ENCODE measurements around the gene SPRY2.

DNA sequence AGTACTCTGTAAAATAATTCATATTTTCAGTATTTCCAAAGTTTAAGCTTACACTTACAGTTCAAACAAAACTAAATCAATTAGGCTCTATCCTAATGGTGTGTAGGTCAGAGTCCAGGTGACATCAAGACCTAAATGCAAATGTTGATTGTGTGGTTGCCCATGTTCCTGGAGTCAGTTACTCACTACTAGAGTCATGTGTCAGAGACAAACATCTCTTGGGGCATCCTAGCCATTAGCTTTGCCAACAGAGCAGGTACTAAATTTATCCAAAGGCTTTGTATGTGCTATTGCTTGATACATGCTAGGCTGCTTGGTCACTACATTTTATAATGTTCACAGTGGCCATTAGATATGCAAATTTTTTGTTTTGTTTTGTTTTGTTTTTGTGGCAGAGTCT, 11.7 kb downstream of the SPRY2 start:
- TF ChIP-seq POLR2AphosphoS5 (IDR thresholded peaks at IDR 0.05) (no peak), POLR2A (IDR thresholded peaks at IDR 0.05; ENCODE audit: low read depth) (no peak), EP300 (IDR thresholded peaks at IDR 0.05) (no peak)
- TF ChIP-seq, protein P1, sequence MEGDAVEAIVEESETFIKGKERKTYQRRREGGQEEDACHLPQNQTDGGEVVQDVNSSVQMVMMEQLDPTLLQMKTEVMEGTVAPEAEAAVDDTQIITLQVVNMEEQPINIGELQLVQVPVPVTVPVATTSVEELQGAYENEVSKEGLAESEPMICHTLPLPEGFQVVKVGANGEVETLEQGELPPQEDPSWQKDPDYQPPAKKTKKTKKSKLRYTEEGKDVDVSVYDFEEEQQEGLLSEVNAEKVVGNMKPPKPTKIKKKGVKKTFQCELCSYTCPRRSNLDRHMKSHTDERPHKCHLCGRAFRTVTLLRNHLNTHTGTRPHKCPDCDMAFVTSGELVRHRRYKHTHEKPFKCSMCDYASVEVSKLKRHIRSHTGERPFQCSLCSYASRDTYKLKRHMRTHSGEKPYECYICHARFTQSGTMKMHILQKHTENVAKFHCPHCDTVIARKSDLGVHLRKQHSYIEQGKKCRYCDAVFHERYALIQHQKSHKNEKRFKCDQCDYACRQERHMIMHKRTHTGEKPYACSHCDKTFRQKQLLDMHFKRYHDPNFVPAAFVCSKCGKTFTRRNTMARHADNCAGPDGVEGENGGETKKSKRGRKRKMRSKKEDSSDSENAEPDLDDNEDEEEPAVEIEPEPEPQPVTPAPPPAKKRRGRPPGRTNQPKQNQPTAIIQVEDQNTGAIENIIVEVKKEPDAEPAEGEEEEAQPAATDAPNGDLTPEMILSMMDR (IDR thresholded peaks at IDR 0.05) = no peak
